Osteoblast (primary cell): ENCODE measurements around the gene KCTD16. TPM values are rescaled to one million over a fixed set of nuclear protein-coding genes. Genes with fewer than 3 reads are reported as not detected.

Experiments
- DNase-seq: peaks from one replicate; pipeline ENCODE4 v3.0.0; 2011; ENCODE audit warnings: low spot score, mixed read lengths; ENCODE audit not compliant: insufficient read length; ENCODE audit errors: missing footprints
- H2AFZ ChIP-seq: 2 replicates; pipeline ENCODE4 v1.6.0; 2011; ENCODE audit warnings: mild to moderate bottlenecking, low read length
- H3K27ac ChIP-seq: 2 replicates; pipeline ENCODE4 v1.5.1; 2011; ENCODE audit warnings: mild to moderate bottlenecking, low read depth, low read length, moderate library complexity
- H3K27me3 ChIP-seq: 2 replicates; pipeline ENCODE4 v1.6.0; 2012; ENCODE audit warnings: mild to moderate bottlenecking, control low read depth, inconsistent platforms, low read length, moderate library complexity; ENCODE audit not compliant: insufficient read depth
- H3K36me3 ChIP-seq: 2 replicates; pipeline ENCODE4 v1.5.1; 2011; ENCODE audit warnings: mild to moderate bottlenecking, low read length, control low read depth, moderate library complexity; ENCODE audit not compliant: insufficient read depth
- H3K4me1 ChIP-seq: 2 replicates; pipeline ENCODE4 v1.5.1; 2011; ENCODE audit warnings: mild to moderate bottlenecking, low read length, control low read depth, moderate library complexity; ENCODE audit not compliant: insufficient read depth
- H3K4me2 ChIP-seq: 2 replicates; pipeline ENCODE4 v1.6.0; 2011; ENCODE audit warnings: mild to moderate bottlenecking, low read length; ENCODE audit not compliant: insufficient read depth
- H3K4me3 ChIP-seq: fragments of 200-600 bp; sonication (generic); 3 replicates; pipeline ENCODE4 v1.5.1; 2012; ENCODE audit warnings: mild to moderate bottlenecking, low read length, inconsistent platforms; ENCODE audit not compliant: insufficient read depth
- H3K79me2 ChIP-seq: 2 replicates; pipeline ENCODE4 v1.6.0; 2012; ENCODE audit warnings: mild to moderate bottlenecking, low read length, control low read depth, inconsistent platforms; ENCODE audit not compliant: insufficient read depth
- H3K9me3 ChIP-seq: 2 replicates; pipeline ENCODE4 v1.5.1; 2011; ENCODE audit warnings: low read depth, low read length, control low read depth
- H4K20me1 ChIP-seq: 2 replicates; pipeline ENCODE4 v1.6.0; 2012; ENCODE audit warnings: mild to moderate bottlenecking, low read length, control low read depth; ENCODE audit not compliant: insufficient read depth
- CTCF ChIP-seq: IDR thresholded peaks from 2 replicates; pipeline ENCODE4 v1.5.1; 2011; ENCODE audit warnings: mild to moderate bottlenecking, low read depth, low read length, moderate library complexity; ENCODE audit errors: extremely low read depth
- total RNA-seq: library from RNA; depleted of rRNA; stranded (reverse); fragments of >200 nt; gene quantifications from 2 replicates; pipeline ENCODE4 v1.2.3, GENCODE V29; 2012

The KCTD16 gene
- total RNA-seq, 1 donor: 3.6 TPM

- H3K9me3 ChIP-seq: no peaks in the 10 kb centered on the region
- H3K4me2 ChIP-seq: no peak overlapping the region
- H3K4me1 ChIP-seq: peaks cover 22% of the 10 kb centered on the region
- no peak overlapping the region for H3K4me3 ChIP-seq
- peaks cover 17% of the 10 kb centered on the region for H3K79me2 ChIP-seq
- DNase-seq: no peak
- H4K20me1 ChIP-seq: peaks cover 5% of the 10 kb centered on the region
- TF ChIP-seq CTCF: no peak
- H3K27me3 ChIP-seq: no peaks in the 10 kb centered on the region
- H3K36me3 ChIP-seq: peaks cover 2% of the 10 kb centered on the region
- H2AFZ ChIP-seq: peak overlapping the region; percentile 42
- no peak overlapping the region for H3K27ac ChIP-seq
Measured at GRCh38 chr5:144173766-144174165, 3.1 kb downstream of the KCTD16 start.

DNA sequence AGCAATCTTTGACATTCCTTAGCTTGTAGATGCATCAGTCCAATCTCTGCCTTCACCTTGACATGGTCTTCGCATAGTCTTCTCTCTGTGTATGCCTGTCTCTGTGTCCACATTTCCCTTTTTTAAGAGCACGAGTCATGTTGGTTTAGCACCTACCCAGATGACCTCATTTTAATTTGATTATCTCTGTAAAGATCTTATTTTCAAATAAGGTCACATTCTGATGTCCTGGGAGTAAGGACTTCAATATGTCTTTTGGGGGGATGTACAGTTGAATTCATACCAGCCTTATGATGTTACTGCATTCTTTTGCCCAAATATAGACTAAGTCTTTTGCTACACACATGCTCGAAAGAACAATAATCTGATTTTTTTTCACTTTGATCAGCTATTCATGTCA is 6.9 kb downstream of the KCTD16 start:
- Histone ChIP-seq H3K27ac (no peak overlapping the region), H3K9me3 (no peaks in the 10 kb centered on the region), H3K4me3 (no peak overlapping the region), H3K79me2 (no peaks in the 10 kb centered on the region), H3K27me3 (no peaks in the 10 kb centered on the region), H3K4me1 (peaks cover 11% of the 10 kb centered on the region), H3K4me2 (peak overlapping the region; percentile 14), H2AFZ (peak overlapping the region; percentile 77), H4K20me1 (no peaks in the 10 kb centered on the region), H3K36me3 (no peaks in the 10 kb centered on the region)
- DNase-seq: peak; percentile 26
- no peak for TF ChIP-seq CTCF

DNA sequence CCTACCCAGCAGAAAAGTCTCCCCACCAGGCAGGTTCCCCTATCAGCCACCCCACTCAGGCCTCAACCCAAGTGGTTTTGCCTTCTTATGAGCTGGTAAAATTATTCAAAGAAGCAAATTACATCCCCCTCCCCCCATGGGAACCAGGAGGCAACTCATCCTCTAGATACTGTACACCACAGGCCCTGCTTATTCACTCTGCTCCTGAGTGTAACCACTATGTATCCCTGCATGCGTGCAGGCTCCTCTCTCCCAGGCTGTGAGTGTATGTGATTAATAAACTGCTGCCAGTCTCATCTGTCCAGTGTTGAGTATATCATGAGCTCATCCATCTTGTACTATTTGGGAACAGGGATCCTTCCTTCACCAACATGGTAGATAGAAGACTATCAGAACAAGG is 8.6 kb downstream of the KCTD16 start:
- no peak overlapping the region for H3K4me3 ChIP-seq
- no peaks in the 10 kb centered on the region for H4K20me1 ChIP-seq
- DNase-seq: no peak
- no peaks in the 10 kb centered on the region for H3K27me3 ChIP-seq
- no peaks in the 10 kb centered on the region for H3K36me3 ChIP-seq
- H3K4me2 ChIP-seq: no peak overlapping the region
- TF ChIP-seq CTCF: no peak
- no peak overlapping the region for H2AFZ ChIP-seq
- peaks cover 11% of the 10 kb centered on the region for H3K4me1 ChIP-seq
- H3K9me3 ChIP-seq: no peaks in the 10 kb centered on the region
- H3K27ac ChIP-seq: peak overlapping the region; percentile 15
- no peaks in the 10 kb centered on the region for H3K79me2 ChIP-seq

GRCh38 chr5:144183254-144183889 is 12.7 kb downstream of the KCTD16 start:
- TF ChIP-seq CTCF: peak; percentile 74
- H3K4me2 ChIP-seq: peak overlapping the region; percentile 5

More at GRCh38 chr5:144183254-144183889, 12.7 kb downstream of the KCTD16 start:
- peak; percentile 85 for DNase-seq
- Histone ChIP-seq H3K27me3 (no peaks in the 10 kb centered on the region), H3K4me3 (no peak overlapping the region), H3K27ac (no peak overlapping the region), H2AFZ (peak overlapping the region; percentile 69), H3K4me1 (peaks cover 16% of the 10 kb centered on the region), H4K20me1 (no peaks in the 10 kb centered on the region), H3K79me2 (no peaks in the 10 kb centered on the region), H3K9me3 (no peaks in the 10 kb centered on the region), H3K36me3 (no peaks in the 10 kb centered on the region)
